ENCODE results near the gene MYORG. TPM values are rescaled to one million over a fixed set of nuclear protein-coding genes. Genes with fewer than 3 reads are reported as not detected.
A peak's percentile ranks its signal among the peaks of the same experiment; 100 is the strongest.

MYORG gene
- total and polyA plus RNA-seq, 9 of the 15 experiments (the other 6 are each of a cell fraction or from before 2014, with no cell fraction given): 0.06 to 0.82 (median 0.18) TPM

GRCh38 chr9:34379334-34380033 is 2.8 kb upstream of the MYORG start (continued):
- no peak for TF ChIP-seq RNF219 (CRISPR knock-in tag; IDR thresholded peaks at IDR 0.05)
- no peak for TF ChIP-seq ZNF384 (IDR thresholded peaks at IDR 0.05; ENCODE audit: low read depth, low read length)
- TF ChIP-seq XRCC3 (IDR thresholded peaks at IDR 0.05): no peak
- TF ChIP-seq, protein P1, sequence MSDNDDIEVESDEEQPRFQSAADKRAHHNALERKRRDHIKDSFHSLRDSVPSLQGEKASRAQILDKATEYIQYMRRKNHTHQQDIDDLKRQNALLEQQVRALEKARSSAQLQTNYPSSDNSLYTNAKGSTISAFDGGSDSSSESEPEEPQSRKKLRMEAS (CRISPR knock-in tag; IDR thresholded peaks at IDR 0.05): peak; percentile 21; the same call in 1 of the 2 replicates
- TF ChIP-seq MEF2A (IDR thresholded peaks at IDR 0.05; ENCODE audit: control insufficient read depth, low read depth, low read length): no peak
- TF ChIP-seq ZNF507 (tag; conservative IDR thresholded peaks at IDR 0.05): no peak
- no peak for TF ChIP-seq NFXL1 (CRISPR knock-in tag; IDR thresholded peaks at IDR 0.05)
- TF ChIP-seq YY1 (IDR thresholded peaks at IDR 0.05; ENCODE audit: borderline replicate concordance in 1 of 3, control insufficient read depth in 1 of 3, extremely low read depth in 1 of 3, insufficient read depth in 3 of 3, insufficient read length in 1 of 3, insufficient replicate concordance in 2 of 3, low read depth in 1 of 3, low read length in 2 of 3): peak in 1 of 3 experiments; percentile 27
- no peak for TF ChIP-seq ATF1 (CRISPR knock-in tag; IDR thresholded peaks at IDR 0.05)
- TF ChIP-seq ATF1 (tag; IDR thresholded peaks at IDR 0.05): peak; percentile 26; the same call in 1 of the 2 replicates
- TF ChIP-seq RB1 (IDR thresholded peaks at IDR 0.05; ENCODE audit: low read depth): peak; percentile 48; the same call in 1 of the 2 replicates
- TF ChIP-seq ZC3H8 (IDR thresholded peaks at IDR 0.05): no peak
- no peak for TF ChIP-seq TSC22D4 (tag; IDR thresholded peaks at IDR 0.05)
- 0 out of 4 replicates have a peak, but pooled peaks of 1 of the 2 experiments have one; percentile 37 for TF ChIP-seq MAZ (CRISPR knock-in tag; conservative IDR thresholded peaks at IDR 0.05 in 1 of 2, IDR thresholded peaks at IDR 0.05 in 1 of 2)
- peak; percentile 73; the same call in 1 of the 2 replicates for TF ChIP-seq STAG1 (CRISPR knock-in tag; IDR thresholded peaks at IDR 0.05; ENCODE audit: borderline replicate concordance)
- TF ChIP-seq KDM1A (IDR thresholded peaks at IDR 0.05): peak in 1 of 2 experiments; percentile 10; a peak in 1 of 4 replicates
- no peak for TF ChIP-seq NCOR1 (IDR thresholded peaks at IDR 0.05)
- no peak for TF ChIP-seq PHF21A (IDR thresholded peaks at IDR 0.05; ENCODE audit: borderline replicate concordance, low read depth)
- no peak for TF ChIP-seq AFF4 (CRISPR knock-in tag; IDR thresholded peaks at IDR 0.05)
- no peak for TF ChIP-seq MTF1 (CRISPR knock-in tag; IDR thresholded peaks at IDR 0.05; ENCODE audit: borderline replicate concordance)
- TF ChIP-seq SMC3 (conservative IDR thresholded peaks at IDR 0.05; ENCODE audit: insufficient read depth, low read depth, low read length): peak; percentile 79
- TF ChIP-seq XRCC5 (IDR thresholded peaks at IDR 0.05; ENCODE audit: low read depth, low read length): peak; percentile 78; the same call in 1 of the 2 replicates
- no peak for TF ChIP-seq ZFP36 (IDR thresholded peaks at IDR 0.05; ENCODE audit: low read depth, low read length, partially characterized antibody)

Data from K562 (cell line).